ENCODE data around the gene CLEC19A. TPM values are rescaled to one million over a fixed set of nuclear protein-coding genes. Genes with fewer than 3 reads are reported as not detected.

The CLEC19A gene
- total and polyA plus RNA-seq, 2 experiments from 2014 or later: not detected

DNA sequence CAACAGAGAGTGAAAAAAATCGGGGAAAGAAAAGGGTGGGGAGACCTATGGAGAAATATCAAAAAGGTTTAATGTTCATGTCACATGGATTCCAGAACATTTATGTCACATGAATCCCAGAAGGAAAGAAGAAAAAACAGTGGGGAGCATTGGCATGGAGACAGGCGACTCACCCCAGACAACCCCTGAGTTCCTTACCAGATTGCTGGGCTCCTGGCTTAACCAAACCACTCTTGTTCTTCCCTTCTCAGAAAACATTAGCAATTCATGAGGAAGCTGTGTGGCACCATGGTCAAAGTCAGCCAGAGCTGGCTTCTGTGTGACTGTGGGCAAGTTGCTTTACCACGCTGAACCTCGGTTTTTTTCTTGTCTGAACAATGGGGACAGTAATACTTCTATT is 49.6 kb upstream of the CLEC19A start:
- no peak overlapping the region for H3K4me2 ChIP-seq
- H3K4me1 ChIP-seq (ENCODE audit: insufficient read depth): no peaks in the 10 kb centered on the region
- no peaks in the 10 kb centered on the region for H3K79me2 ChIP-seq (replicated peaks; ENCODE audit: insufficient read depth)
- DNase-seq (ENCODE audit: low spot score) (no peak), ATAC-seq (no peak)
- no peaks in the 10 kb centered on the region for H3F3A ChIP-seq (replicated peaks; ENCODE audit: low read depth)
- no peaks in the 10 kb centered on the region for H3K27me3 ChIP-seq (ENCODE audit: insufficient read depth)
- Mint-ChIP-seq H3K9me3 (peaks cover 51% of the 10 kb centered on the region), H3K27me3 (ENCODE audit: insufficient read depth, low read depth, poor library complexity) (no peaks in the 10 kb centered on the region), H3K27ac (no peak overlapping the region), H3K4me3 (no peak overlapping the region), H3K36me3 (ENCODE audit: low read depth) (peaks cover 45% of the 10 kb centered on the region), H3K4me1 (peaks cover 6% of the 10 kb centered on the region)
- H3K9me2 ChIP-seq (ENCODE audit: insufficient read depth): no peaks in the 10 kb centered on the region
- no peaks in the 10 kb centered on the region for H3K36me3 ChIP-seq (ENCODE audit: insufficient read depth)
- TF ChIP-seq, protein P1, sequence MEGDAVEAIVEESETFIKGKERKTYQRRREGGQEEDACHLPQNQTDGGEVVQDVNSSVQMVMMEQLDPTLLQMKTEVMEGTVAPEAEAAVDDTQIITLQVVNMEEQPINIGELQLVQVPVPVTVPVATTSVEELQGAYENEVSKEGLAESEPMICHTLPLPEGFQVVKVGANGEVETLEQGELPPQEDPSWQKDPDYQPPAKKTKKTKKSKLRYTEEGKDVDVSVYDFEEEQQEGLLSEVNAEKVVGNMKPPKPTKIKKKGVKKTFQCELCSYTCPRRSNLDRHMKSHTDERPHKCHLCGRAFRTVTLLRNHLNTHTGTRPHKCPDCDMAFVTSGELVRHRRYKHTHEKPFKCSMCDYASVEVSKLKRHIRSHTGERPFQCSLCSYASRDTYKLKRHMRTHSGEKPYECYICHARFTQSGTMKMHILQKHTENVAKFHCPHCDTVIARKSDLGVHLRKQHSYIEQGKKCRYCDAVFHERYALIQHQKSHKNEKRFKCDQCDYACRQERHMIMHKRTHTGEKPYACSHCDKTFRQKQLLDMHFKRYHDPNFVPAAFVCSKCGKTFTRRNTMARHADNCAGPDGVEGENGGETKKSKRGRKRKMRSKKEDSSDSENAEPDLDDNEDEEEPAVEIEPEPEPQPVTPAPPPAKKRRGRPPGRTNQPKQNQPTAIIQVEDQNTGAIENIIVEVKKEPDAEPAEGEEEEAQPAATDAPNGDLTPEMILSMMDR (conservative IDR thresholded peaks at IDR 0.05; ENCODE audit: low read depth in 2 of 2): no peak
- no peak for TF ChIP-seq NANOG (IDR thresholded peaks at IDR 0.05; ENCODE audit: borderline replicate concordance)
- no peak for TF ChIP-seq CREB1 (CRISPR knock-in tag; IDR thresholded peaks at IDR 0.05; ENCODE audit: low read depth)
- TF ChIP-seq, protein P2, sequence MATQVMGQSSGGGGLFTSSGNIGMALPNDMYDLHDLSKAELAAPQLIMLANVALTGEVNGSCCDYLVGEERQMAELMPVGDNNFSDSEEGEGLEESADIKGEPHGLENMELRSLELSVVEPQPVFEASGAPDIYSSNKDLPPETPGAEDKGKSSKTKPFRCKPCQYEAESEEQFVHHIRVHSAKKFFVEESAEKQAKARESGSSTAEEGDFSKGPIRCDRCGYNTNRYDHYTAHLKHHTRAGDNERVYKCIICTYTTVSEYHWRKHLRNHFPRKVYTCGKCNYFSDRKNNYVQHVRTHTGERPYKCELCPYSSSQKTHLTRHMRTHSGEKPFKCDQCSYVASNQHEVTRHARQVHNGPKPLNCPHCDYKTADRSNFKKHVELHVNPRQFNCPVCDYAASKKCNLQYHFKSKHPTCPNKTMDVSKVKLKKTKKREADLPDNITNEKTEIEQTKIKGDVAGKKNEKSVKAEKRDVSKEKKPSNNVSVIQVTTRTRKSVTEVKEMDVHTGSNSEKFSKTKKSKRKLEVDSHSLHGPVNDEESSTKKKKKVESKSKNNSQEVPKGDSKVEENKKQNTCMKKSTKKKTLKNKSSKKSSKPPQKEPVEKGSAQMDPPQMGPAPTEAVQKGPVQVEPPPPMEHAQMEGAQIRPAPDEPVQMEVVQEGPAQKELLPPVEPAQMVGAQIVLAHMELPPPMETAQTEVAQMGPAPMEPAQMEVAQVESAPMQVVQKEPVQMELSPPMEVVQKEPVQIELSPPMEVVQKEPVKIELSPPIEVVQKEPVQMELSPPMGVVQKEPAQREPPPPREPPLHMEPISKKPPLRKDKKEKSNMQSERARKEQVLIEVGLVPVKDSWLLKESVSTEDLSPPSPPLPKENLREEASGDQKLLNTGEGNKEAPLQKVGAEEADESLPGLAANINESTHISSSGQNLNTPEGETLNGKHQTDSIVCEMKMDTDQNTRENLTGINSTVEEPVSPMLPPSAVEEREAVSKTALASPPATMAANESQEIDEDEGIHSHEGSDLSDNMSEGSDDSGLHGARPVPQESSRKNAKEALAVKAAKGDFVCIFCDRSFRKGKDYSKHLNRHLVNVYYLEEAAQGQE (IDR thresholded peaks at IDR 0.05; ENCODE audit: unreplicated experiment): no peak
- H2AFZ ChIP-seq: no peak overlapping the region
- H3K4me3 ChIP-seq: no peak overlapping the region
- no peaks in the 10 kb centered on the region for H4K20me1 ChIP-seq (replicated peaks; ENCODE audit: insufficient read depth)
- H3K27ac ChIP-seq (ENCODE audit: low read depth): no peak overlapping the region

DNA sequence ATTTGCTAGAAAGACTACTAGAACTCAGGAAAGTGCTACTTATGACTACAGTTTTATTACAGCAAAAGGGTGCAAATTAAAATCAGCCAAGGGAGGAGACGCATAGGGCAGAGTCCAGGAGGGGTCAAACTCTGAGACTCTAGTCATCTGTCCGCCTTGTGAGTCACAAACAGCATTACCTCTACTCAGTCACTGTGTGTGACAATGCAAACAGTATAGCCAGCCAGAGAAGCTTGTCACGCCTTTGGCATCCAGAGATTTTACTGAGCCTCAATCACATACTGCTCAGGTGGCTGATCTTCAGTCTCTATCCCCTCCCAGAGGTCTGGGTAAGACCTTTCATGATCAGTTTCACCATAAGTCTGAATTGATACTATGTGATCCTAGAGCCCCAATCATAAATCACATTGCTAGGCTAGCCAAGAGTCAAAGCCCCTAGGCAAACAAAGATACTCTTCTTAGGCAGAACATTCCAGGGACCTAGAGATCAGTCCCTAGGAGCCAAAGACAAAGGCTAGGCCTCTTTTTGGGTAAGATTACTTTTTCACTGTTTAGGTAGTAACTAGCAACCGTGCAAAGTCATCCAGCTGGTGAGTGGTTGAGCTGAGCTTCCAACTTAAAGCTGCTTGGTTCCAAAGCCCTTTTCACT is 48.8 kb upstream of the CLEC19A start:
- Histone ChIP-seq H4K20me1 (replicated peaks; ENCODE audit: insufficient read depth) (no peaks in the 10 kb centered on the region), H3K79me2 (replicated peaks; ENCODE audit: insufficient read depth) (no peaks in the 10 kb centered on the region), H3K4me3 (no peak overlapping the region), H3K27ac (ENCODE audit: low read depth) (no peak overlapping the region), H2AFZ (no peak overlapping the region), H3K36me3 (ENCODE audit: insufficient read depth) (no peaks in the 10 kb centered on the region), H3K4me1 (ENCODE audit: insufficient read depth) (no peaks in the 10 kb centered on the region), H3K9me2 (ENCODE audit: insufficient read depth) (no peaks in the 10 kb centered on the region), H3K4me2 (no peak overlapping the region), H3F3A (replicated peaks; ENCODE audit: low read depth) (no peaks in the 10 kb centered on the region), H3K27me3 (ENCODE audit: insufficient read depth) (no peaks in the 10 kb centered on the region)
- Mint-ChIP-seq H3K36me3 (ENCODE audit: low read depth) (peaks cover 45% of the 10 kb centered on the region), H3K9me3 (peaks cover 54% of the 10 kb centered on the region), H3K27me3 (ENCODE audit: insufficient read depth, low read depth, poor library complexity) (no peaks in the 10 kb centered on the region), H3K4me3 (no peak overlapping the region), H3K27ac (no peak overlapping the region), H3K4me1 (peaks cover 4% of the 10 kb centered on the region)
- no peak for TF ChIP-seq POLR2AphosphoS5 (IDR thresholded peaks at IDR 0.05; ENCODE audit: low read depth)
- ATAC-seq (no peak), DNase-seq (ENCODE audit: low spot score) (no peak)
